ENCODE results near the gene SYNGR3.
A peak's percentile ranks its signal among the peaks of the same experiment; 100 is the strongest.
"Not testable (repeated sequence)": the region's sequence is repeated elsewhere in the genome, so short reads cannot be mapped to it uniquely, and the experiment has no call there.

The SYNGR3 gene

DNA sequence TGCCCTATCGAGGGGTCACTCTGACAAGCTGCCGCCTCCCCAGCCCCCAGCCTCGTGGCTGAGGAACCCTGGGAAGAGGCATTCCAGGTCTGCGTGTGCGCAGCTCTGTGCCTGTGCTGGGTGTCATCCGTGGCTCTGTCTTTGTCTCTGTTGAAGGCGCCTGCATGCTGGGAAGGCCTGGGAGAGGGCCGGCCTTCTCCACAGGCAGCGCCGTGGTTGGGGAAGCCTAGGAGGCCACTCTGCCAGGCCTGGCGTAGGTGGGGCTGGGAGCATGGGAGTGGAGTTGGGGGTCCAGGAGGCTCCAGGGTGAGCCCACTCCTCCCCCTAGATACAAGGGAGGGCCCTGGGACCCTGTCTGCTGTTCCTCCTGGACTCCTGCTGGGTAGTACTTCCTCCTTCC is 40.3 kb downstream of the SYNGR3 start:
- ATAC-seq: no peak

DNA sequence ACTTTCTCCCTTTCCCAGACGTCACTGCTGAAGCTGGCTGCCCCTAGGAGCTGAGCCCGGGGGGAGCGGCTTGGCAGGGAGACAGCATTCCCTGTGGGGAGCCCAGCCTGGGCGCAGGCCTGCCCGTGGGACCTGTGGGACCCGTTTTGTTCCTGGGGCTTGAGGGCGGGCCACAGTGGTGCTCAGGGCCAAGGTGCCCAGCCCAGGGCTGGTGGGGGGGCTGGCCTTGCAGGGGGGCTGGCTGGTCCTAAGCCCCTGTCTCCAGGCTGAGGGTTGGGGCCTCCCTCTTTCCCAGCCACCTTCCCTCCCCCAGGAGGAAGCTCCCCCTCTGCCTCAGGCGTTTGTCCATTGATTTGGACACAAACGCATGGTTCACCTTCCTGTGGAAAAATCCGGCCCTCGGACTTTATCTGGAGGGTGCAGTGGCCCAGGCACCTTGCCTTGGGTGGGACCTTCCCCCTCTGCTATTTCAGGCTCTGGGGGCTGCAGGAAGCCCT is 41.4 kb downstream of the SYNGR3 start:
- no peak for ATAC-seq

- peak in 1 of 2 donors; percentile 11 for ATAC-seq
Observed at GRCh38 chr16:2032285-2033056, 42.7 kb downstream of the SYNGR3 start.

- ATAC-seq: no peak
Observed at GRCh38 chr16:2033057-2033908, 43.5 kb downstream of the SYNGR3 start.

- ATAC-seq: not testable (repeated sequence)
Observed at GRCh38 chr16:2033909-2034695, 44.3 kb downstream of the SYNGR3 start.

DNA sequence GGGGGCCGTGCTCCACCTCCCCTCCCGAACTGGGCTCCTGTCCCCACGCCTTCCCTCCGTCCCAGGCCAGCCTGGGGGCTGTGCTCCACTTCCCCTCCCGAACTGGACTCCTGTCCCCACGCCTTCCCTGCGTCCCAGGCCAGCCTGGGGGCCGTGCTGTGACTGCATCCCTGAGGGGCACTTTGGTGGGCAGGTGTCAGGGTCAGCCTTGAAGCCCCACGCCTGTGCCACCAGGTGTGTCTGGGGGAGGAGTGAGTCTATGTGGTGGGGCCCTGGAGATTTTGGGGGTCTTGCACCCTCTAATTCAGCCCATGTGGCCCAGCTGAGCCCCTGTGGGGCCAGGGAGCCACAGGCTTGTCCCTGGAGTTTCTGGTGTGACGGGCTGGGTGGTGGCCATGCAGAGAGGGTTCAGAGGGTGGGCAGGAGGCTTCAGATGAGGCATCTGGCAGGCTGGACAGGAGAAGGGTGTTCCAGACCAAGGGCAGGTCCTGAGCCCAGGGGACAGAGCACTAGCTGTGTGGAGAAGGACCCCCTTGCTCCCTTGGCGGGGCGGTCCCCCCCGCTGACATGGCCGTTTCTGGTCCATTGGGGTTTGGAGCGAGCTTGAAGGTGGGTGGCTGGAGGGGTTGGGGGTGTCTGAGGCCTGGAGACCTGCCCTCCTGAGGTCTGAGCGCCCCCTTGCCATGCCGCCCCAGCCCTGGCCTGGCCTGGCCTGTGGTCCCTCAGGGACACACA is 45.1 kb downstream of the SYNGR3 start:
- ATAC-seq: no peak

- no peak for ATAC-seq
Observed at GRCh38 chr16:2035431-2036199, 45.8 kb downstream of the SYNGR3 start.

DNA sequence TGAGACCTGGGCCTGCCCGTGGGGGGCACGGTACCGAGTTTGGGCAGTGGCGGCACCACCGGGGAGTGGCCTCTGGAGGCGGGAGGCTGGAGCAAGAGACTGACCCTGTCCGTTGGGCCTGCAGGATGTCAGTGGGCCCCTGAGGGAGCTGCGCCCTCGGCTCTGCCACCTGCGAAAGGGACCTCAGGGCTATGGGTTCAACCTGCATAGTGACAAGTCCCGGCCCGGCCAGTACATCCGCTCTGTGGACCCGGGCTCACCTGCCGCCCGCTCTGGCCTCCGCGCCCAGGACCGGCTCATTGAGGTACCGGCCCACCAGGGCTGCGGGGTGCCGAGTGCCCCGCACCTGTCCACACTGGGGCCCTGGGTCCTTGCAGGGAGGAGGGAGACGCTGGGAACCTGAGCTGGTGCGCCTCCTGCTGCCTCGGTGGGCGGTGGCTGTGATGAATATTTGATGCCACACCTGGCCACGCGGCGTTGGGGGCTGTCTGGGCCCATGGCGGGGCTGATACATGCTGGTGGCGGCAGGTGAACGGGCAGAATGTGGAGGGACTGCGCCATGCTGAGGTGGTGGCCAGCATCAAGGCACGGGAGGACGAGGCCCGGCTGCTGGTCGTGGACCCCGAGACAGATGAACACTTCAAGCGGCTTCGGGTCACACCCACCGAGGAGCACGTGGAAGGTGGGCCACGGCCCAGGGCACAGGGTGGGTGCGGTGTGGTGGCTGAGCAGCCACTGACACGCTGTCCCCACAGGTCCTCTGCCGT is 46.6 kb downstream of the SYNGR3 start:
- ATAC-seq: no peak

DNA sequence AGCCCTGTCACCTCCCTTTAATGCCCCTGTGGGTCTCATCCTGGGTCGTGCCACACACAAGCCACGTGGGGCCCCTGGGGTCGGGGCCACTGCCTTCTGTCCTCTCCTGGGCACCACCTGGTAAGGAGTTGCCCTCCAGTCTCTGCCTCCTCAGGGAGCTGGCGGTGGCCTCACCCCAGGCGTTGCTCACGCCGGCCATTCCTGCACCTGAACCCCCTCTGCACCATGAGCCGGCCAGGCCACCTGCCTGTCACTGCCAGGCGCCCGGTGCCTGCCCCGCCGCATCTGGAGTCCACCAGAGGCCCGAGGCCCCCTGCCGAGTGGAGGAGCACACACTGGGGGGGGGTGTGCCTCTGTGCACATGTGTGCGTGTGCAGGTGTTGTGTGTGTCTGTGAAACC is 47.3 kb downstream of the SYNGR3 start:
- no peak for ATAC-seq

- ATAC-seq: no peak
Observed at GRCh38 chr16:2037647-2038381, 48.0 kb downstream of the SYNGR3 start.

- no peak for ATAC-seq
Observed at GRCh38 chr16:2038382-2039231, 48.8 kb downstream of the SYNGR3 start.

DNA sequence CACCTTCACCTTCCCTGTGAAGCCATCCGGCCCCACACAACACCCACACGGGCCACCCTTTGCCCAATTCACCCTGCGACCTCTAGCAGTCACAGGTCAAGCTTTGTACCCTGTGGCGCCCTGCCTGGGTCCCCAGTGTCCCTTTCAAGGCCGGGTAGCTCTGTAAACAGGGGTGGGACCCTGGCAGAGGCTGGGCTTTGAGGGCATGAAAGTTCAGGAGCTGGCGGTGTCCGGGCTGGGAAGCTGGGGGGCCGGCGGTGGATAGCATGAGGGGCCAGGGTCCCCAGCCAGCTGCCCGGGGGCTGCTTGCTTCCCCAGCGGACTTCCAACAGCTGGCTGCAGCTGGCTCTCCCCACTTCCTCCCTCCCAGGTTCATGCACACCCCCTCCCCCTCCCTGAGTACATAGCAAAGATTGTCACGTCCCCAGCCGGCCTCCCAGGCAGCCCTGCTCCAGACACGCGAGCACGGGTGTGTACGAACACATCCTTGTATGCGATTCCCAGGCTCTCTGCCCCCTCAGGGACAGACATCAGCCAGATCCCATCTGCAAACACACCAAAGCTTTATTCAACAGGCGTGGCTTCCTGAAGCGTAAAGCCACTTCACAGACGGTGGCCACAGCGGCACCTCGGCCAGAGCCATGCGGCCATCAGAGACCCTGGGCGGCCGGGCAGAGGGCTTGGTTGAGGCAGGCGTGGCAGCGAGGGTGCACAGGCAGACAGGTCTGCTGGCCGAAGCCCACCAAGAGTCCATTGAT is 49.7 kb downstream of the SYNGR3 start:
- ATAC-seq: no peak

DNA sequence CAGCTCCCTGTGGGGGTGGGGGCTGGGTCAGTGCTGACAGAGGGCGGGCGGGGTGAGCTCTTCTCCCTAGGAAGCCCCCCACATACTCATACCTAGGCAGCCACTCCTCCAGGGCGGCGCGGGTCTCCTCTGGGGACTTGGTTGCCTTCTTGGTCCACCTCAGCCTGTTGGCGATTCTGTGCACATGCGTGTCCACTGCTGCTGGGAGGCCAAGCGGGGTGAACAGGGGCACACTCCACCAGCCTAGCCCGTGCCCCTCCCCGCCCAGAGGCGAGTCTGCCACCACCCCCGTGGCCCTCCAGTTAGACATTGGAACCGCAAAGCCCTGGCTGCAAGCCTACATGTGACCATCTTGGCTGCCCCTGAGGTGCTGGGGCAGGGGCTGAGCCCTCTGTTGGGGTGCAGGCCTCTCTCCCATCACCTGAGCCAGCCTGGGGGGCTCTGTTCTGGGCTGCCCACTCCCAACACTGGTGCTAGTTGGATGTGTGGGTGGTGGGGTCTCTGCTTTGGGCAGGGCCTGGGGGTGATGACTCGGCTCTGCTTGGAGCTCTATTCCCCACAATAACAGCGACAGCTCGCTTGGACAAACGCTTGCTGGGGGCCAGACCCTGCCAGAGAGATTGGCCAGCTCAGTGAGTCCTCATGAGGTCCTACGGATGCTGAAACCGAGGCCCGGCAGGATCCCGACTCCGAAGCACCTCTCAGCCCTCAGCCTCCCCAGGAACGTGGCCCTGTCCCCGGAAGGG is 50.4 kb downstream of the SYNGR3 start:
- ATAC-seq: no peak

GRCh38 chr16:2040787-2041522 is 51.2 kb downstream of the SYNGR3 start:
- ATAC-seq: no peak

- ATAC-seq: no peak
Observed at GRCh38 chr16:2042171-2042985, 52.6 kb downstream of the SYNGR3 start.

All from activated CD4-positive, CD25-positive, alpha-beta regulatory T cell treated with anti-CD3 and anti-CD28 coated beads, Interleukin-2, amount 50 U/mL, for 24 hours (primary cell).